ENCODE measurements around the gene TMEM178B.
A peak's percentile ranks its signal among the peaks of the same experiment; 100 is the strongest.

Gene TMEM178B

DNA sequence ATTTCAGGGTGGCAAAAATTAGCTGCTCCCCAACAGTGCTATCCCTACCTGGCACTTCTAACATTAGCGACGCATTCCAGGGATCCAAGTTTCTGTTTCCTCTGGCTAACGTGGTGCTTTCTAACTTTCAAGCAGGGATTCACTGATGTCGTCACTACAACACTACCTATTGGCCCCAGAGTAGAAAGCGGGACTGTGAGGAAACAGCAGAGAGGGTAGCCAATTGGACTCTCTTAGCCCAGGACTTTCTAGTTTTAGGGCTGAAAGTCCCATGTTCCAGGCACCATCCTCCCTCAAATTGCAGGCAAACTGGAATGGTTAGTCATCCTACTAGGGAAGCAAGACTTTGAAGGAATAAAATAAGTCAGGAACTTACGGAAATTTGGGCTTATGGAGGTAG lies 388.1 kb downstream of the TMEM178B start:
- no peak for DNase-seq (ENCODE audit: low read depth in 2 of 3, low spot score in 2 of 3)

DNA sequence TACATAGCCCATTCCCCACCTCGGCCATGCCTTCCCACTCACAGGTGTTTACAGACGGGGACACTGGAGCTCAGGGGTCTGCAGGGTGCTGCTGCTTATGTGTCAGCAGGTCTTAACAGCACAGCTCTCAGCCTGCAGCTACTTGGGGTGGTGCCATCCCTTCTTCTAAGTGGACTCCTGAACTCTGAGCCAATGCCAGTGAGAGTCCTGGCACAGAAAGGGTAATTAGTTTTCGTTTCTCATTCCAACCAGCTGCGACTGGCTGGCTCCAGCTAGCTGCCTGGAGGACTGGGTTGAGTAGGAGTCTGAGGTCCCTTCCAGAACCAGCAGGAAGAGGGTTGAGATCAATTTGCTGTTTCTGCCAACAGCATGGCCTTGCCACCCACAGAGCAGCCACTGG lies 389.1 kb downstream of the TMEM178B start:
- DNase-seq (ENCODE audit: low read depth in 2 of 3, low spot score in 2 of 3), result no peak

DNA sequence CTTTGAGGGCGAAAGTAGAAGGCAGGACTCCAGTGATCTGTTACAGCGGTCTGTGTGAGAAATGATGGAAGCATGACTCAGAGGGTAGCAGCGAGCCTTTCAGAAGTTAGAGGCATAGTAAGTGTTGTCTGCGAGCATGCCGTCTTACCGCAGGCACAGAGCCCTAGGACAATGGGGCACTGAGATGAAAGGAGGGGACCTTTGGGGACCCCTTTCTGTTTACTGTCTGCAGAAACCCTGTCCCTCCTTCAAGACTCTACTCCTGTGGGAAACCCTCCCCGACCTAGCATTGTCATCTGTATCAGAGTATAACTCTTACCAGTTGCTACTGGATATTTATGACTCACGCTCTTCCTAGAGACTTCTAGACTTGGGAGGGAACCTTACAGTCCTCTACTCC lies 390.1 kb downstream of the TMEM178B start:
- DNase-seq (ENCODE audit: low read depth in 2 of 3, low spot score in 2 of 3), result no peak

DNA sequence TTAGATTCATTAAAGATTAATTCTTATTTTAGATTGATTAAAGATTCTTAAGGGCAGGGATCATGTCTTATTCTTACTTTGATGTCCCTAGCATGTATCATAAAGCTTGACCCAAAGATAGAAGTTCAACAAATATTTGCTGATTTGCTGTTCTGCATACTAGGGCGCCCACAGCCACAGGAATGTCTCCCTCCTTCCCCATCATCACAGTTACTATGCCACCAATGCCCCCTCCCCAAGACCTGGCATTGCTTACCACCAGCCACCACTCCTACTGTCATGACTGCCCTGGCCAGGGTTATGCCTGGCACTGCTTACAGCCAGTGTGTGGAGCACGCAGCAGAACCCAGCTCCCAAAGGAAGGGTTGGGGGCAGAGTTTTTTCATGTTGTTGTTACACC lies 390.7 kb downstream of the TMEM178B start:
- DNase-seq (ENCODE audit: low read depth in 2 of 3, low spot score in 2 of 3), result no peak

DNA sequence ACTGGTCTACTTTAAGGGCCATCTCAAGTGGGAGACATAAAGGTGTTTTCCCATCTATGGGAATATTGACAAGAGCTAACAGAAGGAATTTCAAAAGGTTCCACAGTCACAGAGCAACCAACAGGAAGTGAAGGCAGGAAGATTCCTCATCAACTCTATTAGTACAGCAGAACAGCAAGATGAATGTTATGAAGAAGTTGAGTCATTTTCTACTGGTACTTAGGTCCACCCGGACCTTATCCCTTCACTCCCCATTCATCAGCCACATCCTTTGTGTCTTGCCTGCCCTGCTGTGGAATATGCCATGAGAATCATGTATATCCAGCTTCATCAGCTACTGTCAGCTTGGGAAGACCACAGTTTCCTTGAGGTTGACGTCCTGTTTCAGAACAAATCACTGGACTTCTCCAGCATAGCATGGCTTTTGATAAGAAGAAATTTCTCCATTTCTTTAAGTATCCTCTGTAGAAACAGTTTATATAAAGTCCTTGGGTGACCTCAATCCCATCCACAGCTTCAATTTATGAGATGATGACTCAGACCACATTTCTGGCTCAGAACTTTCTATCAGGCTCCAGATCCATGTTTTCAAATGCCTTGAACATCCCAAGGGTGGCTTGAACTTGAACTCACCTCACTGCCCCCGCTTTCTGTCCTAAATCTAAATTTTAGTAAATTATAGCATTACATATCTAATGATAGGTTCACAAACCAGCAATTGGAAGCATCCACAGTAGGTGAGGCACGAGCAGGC lies 392.5 kb downstream of the TMEM178B start:
- DNase-seq (ENCODE audit: low read depth in 2 of 3, low spot score in 2 of 3), result no peak

DNA sequence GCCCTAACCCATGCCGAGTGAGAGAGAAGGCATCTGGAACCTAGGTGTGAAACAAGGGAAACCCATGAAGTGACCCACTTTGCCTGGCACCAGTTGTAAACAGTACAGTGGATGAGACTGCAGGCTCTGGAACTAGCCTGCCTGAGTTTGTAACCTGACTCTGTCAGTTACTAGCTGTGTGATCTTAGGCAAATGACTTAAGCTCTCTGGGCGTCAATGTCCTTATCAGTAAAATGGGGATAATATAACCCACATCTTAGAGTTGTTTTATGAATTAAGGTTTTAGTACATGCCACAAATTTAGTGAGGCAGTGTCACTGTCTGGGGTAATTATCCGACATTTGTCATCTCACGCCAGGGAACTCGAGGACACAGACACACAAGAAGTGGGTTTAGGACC lies 394.5 kb downstream of the TMEM178B start:
- DNase-seq (ENCODE audit: low read depth in 2 of 3, low spot score in 2 of 3), result no peak

DNA sequence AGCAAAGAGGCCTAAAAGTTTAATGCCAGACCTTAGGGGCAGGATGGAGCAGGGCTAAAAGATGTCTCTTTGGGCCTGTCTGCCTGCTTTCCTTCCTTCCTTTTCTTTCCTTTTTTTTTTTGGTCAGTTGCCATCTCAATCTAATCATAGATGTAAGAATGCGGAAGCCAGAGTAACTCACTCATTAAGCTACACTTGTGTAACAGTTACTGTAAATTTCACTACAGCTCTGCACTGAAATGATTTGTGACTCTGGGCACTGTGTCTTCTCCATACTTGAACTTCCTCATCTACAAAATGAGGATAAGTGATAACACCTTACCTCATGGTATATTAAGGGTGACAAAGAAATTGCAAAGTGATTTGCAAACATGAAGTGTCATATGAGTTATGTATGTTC lies 401.8 kb downstream of the TMEM178B start:
- DNase-seq (ENCODE audit: low read depth in 2 of 3, low spot score in 2 of 3), result no peak

DNA sequence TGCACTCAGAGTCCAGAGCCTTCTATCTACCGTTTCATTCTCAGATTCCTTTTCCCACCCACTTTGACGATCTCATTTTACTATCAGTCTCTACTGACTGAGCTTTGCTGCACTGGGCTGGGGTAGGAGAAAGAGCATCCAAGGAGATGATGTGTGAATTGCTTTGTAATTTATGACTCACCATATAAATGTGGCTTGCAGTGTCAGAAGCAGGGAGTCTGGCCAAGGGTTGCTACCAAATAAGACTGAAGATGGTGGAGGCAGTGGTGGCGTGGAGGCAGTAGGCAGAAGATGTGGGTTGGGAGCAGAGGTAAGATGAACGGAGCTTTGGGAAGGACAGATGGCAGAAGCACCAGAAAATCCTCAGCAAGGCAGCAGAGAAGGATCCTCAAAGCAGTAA lies 404.0 kb downstream of the TMEM178B start:
- DNase-seq (ENCODE audit: low read depth in 2 of 3, low spot score in 2 of 3), result no peak

DNA sequence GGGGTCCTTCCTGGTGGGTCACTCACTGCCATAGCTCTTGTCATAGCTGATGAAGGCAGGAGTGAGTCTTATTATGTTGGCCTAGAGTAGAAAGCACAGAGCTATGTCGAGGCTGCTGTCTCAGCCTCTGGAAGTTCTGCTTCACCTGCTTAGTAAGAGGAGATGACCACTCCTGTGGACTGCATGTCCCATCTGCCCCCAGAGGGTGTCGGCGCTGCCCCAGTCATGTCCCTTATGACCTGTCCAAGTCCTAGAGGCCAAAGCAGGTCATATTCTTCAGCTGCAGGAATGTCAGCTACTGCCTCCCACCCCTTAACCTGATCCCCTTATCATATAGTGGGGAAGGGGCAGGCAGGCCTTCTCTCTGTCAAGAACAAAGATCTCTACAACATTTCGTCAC lies 405.0 kb downstream of the TMEM178B start:
- no peak for DNase-seq (ENCODE audit: low read depth in 2 of 3, low spot score in 2 of 3)

DNA sequence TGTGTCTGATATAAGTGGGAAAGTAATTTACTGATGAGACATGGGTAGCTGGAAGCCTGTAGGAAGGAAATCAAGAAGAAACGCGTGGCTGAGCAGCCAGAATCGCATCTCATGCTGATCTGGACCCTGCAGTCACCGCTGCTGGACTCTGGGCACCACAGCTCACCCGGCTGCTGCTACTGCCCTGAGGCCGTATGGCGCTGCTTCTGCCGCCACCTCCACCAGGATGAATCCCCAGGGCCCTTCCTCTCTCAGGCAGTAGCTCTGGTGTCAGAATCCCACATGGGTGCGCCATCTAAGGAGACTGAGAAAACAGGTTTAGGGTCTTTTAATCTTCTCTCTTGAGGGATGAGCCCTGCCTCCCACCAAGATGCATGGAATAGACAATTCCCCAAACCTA lies 407.1 kb downstream of the TMEM178B start:
- no peak for DNase-seq (ENCODE audit: low read depth in 2 of 3, low spot score in 2 of 3)

DNA sequence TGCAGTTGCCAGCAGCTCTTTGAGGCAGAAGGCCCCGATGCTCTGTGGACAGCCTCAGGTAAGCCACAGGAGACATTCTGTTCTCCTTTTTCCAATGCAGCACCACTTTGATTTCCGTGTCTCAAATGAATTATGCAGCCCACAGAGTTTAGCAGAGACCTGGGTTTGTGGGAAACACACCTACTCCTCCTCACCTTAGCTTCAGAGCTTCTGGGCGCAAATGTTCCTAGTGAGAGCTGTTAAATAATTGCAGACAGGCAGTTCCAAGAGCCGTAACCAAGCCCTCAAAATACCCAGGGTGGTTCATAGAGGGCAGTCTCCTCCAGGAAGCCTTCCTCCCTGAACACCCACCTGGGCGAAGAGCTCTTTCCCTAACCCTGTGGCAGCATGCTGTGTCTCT lies 408.1 kb downstream of the TMEM178B start:
- DNase-seq (ENCODE audit: low read depth in 2 of 3, low spot score in 2 of 3), result no peak

DNA sequence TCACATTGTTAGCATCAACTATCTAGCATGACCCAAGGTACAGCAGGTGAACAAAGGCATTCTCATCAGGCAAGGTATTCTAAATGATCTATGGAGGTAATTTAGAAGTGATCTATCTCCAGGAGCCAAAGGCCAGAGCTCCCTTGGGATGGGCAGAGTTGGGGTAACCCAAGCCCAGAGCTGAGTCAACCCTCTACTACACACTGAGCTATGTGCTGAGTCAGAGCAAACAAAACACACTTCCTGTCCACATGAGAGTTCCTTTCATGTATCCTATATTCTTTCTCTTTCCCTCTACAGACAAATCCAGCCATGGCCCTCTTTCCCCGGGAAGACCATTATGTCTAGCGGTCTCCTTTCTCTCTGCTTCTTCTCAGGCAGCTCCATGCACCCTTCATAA lies 409.2 kb downstream of the TMEM178B start:
- no peak for DNase-seq (ENCODE audit: low read depth in 2 of 3, low spot score in 2 of 3)

DNA sequence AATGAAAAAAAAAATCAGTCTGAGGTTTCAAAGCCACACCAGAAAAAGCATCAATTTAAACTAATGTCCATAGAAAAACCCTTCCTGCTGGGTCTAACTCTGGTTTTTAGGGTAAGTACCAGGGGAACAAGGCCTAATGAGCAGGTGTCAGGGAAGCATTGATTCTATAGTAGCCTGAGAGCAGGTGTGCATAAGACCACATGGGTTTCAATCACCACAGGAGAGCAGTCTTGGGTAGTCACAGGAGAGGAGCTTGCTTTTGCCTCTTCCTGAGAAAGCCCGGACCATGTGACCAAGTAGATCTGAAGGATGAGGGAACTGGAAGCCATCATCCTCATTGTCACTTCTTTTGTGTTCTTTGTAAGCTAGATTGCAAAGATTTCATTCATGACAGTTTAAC lies 411.0 kb downstream of the TMEM178B start:
- no peak for DNase-seq (ENCODE audit: low read depth in 2 of 3, low spot score in 2 of 3)

DNA sequence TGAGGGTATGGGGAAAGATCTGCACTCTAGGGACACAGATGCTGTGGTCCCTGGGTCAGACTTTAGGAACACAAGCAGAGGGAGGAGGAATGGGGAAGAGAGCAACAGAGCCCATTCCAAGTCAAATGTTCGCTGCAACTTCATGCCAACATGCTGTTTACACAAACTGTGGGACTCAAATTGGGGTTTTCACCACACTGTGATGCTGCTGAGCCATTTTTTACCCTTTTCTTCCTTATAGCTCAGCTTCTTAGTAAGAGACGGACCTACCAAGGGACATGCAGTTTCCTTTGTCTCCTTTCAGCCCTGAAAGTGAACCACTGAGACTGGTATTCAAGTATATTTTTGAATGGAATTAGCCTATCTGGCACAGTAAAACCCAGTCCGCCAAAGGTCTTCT lies 413.1 kb downstream of the TMEM178B start:
- no peak for DNase-seq (ENCODE audit: low read depth in 2 of 3, low spot score in 2 of 3)

DNA sequence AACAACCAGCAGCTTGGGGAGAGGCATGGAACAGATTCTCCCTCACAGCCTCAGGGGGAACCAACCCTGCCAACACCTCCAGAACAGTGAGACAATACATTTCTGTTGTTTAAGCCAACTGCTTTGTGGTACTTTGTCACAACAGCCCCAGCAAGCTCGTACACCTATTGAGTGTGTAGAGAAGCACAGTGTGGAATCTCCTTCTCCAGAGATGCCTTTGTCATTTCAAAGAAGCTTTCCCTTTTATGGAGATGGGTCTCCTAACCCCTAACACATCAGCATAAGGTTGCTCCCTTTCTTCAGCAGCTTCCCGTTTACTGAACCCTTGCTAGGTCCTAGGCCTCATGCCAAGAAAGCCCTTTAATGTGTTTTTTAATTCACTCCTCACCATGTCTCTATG lies 416.6 kb downstream of the TMEM178B start:
- DNase-seq (ENCODE audit: low read depth in 2 of 3, low spot score in 2 of 3), result no peak

DNA sequence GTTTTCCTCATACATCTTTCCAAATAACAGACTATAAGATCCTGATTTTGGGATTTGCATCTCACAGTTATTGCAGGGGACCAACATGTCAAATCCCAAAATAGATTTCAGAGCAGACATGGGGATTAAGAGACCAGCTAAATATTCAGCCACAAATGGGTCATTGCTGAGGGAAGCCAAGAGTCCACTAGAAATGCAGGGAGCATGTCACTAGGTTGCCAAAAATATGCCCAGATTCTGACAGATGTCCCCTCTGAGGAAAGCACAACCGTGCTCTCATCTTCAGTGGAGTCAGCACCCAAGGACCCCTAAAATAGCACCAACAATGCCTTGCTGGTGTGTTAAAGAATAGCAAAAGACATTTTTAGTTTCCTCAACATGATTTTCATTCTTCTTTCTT lies 421.2 kb downstream of the TMEM178B start:
- no peak for DNase-seq (ENCODE audit: low read depth in 2 of 3, low spot score in 2 of 3)

DNA sequence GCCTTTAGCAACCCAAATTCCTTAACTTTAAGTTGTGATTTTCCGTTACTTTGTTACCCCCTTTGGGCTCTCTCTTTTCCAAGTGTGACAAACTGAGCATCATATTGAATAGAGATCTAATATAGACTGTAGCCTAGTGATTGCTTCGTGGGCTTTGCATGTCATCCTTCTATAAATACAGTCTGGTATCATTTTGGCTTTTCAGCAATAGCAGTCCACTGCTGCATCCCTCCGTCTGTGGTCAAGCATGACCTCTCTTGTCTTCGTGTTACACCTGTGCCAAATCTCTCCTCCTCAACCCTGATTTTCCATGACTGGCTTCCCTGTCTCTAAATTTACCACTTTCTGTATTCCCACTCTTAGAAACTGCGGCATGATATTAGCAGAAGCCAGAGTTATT lies 423.5 kb downstream of the TMEM178B start:
- no peak for DNase-seq (ENCODE audit: low read depth in 2 of 3, low spot score in 2 of 3)

DNA sequence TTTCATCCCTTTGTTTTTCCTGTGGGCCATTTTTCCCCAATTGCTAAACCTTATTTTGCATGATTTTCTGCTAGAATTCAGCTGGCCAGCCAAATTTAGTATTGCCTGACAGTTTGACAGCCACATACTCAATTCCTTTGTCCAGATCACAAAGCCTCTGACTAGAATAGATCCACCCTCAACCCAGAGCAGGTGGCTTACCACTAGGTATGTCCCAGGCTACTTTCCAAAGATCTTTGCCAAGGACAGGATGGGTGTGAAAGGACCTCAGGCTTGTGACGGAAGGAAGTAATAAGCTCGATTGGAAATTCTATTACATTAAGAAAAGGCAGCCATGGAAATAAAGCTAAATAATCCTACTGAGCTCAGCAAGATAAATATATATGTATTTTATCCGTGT lies 426.7 kb downstream of the TMEM178B start:
- no peak for DNase-seq (ENCODE audit: low read depth in 2 of 3, low spot score in 2 of 3)

DNA sequence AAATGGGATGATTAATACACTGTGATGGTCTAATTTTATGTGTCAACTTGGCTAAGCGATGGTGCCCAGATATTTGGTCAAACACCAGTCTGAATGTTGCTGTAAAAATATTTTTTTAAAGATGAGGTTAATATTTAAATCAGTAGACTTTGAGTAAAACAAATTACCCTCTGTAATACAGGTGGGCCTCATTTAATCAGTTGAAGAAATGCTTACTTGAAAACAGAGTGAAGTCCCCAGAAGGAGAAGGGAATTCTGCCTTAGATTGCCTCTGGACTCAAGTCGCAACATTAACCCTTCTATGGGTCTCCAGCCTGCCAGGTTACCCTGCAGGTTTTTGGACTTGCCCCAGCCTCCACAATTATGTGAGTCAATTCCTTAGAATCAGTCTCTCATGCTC lies 427.6 kb downstream of the TMEM178B start:
- DNase-seq (ENCODE audit: low read depth in 2 of 3, low spot score in 2 of 3), result no peak

DNA sequence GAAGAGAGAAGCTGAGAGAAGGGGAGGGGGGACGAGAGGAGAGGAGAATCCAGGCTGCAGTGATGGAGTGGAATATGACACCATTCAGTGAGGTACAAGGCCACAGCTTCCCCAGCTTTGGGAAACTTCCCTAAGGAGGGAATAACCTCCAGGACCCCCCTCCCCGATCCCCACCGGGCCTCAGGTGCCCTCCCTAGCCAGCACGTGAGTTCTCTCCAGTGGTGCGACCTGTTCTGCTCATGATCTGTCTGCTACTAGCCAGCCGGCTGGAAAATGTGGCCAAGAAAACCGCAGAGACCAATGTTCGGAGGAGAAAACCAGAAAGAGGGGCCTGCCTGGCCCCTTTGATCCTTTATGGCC lies 437.4 kb downstream of the TMEM178B start:
- peak in 1 of 3 experiments; percentile 2 for DNase-seq (ENCODE audit: low read depth in 2 of 3, low spot score in 2 of 3)

DNA sequence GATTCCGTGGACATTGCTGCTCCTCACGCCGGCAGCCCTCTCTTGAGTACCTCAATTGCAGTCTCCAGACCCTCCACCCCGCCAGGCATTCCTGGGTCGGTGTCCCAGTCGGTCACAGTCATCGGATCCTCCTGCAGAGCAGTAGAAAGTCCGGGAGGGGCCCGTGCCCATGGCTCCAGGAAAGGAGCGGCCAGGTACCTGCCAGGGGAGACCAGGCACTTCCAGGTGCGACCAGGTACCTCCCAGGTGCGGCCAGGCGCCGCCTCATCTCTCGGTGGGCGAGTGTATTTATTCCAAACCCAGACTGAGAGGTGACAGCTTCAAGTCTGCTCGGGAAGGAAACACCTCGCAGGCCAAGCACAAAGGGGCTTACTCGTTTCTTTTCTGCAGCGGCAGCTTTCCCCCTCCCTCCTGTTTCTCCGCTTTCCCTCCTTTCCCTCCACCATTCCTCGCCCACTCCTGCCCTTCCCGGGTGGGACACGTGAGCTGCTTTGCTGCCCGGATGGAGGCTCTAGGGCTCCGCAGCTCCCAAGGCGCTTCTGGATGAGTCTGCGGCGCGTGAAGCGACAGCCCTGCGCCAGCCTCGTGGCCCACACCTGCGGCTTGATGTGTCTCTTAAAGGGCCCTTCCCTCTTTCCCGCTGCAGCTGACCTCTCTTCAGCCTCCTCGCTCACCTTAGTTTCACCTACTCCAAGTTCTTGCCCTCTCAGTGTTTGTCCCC lies 438.0 kb downstream of the TMEM178B start:
- peak in 1 of 3 experiments; percentile 0 for DNase-seq (ENCODE audit: low read depth in 2 of 3, low spot score in 2 of 3)

DNA sequence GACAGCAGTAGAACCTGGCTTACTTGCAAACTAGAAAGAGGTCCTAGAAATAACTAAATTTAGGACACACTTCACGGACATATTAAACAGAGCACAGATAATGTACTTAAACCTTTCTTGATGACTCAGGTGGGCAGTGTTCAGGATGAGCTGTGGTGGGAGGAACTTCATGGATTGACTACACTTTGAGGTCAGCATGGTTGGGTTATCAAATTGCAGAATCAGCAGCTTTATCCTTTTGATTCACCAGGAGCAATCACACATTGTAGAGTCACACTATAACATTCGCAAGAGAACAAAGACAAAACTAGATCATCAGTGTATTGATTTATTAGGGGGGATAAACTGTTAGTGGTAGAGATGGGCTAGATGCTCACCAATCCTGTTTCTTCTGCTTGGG lies 438.7 kb downstream of the TMEM178B start:
- DNase-seq (ENCODE audit: low read depth in 2 of 3, low spot score in 2 of 3), result no peak

DNA sequence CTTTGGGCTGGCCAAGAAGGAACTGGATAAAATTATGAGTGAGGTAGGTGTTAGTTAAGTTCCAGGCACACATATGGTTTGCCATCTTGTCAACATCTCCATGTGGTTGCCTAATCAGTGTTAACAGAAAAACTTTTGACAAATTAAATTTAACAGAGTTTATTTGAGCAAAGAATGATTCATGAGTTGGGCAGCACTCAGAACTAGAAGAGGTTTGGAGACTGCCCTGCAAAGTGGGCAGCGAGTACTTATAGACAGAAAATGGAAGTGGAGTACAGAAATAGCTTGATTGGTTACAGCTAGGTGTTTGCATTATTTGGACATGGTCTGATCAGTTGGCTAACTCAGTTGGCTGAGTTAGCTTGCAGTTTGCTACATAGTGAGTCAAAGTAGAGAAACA lies 439.9 kb downstream of the TMEM178B start:
- no peak for DNase-seq (ENCODE audit: low read depth in 2 of 3, low spot score in 2 of 3)

Data from activated CD8-positive, alpha-beta memory T cell treated with anti-CD3 and anti-CD28 coated beads for 48 hours (primary cell).